Activated CD4-positive, alpha-beta T cell treated with anti-CD3 and anti-CD28 coated beads, Interleukin-2, amount 50 U/mL, for 4 hours (primary cell): Measurements from ENCODE around the gene STRBP.
"Not testable (repeated sequence)": the region's sequence is repeated elsewhere in the genome, so short reads cannot be mapped to it uniquely, and the experiment has no call there.

Source experiments
- DNase-seq, 2 experiments: peaks; one replicate each; pipeline ENCODE4 v3.0.0-alpha.2; 2020

STRBP gene

GRCh38 chr9:123248630-123249029, 19.8 kb downstream of the STRBP start:
- no peak for DNase-seq

- DNase-seq, result no peak
Measured at GRCh38 chr9:123246534-123246933, 21.9 kb downstream of the STRBP start.

- no peak for DNase-seq
Measured at GRCh38 chr9:123239726-123240125, 28.7 kb downstream of the STRBP start.

- no peak for DNase-seq
Measured at GRCh38 chr9:123238365-123238764, 30.0 kb downstream of the STRBP start.

GRCh38 chr9:123237220-123237619, 31.2 kb downstream of the STRBP start:
- DNase-seq, result no peak

- DNase-seq, result no peak
Measured at GRCh38 chr9:123235448-123235847, 32.9 kb downstream of the STRBP start.

GRCh38 chr9:123234853-123235252, 33.5 kb downstream of the STRBP start:
- no peak for DNase-seq

- no peak for DNase-seq
Measured at GRCh38 chr9:123232332-123232731, 36.1 kb downstream of the STRBP start.

GRCh38 chr9:123231421-123231820, 37.0 kb downstream of the STRBP start:
- DNase-seq, result no peak

GRCh38 chr9:123228967-123229366, 39.4 kb downstream of the STRBP start:
- no peak for DNase-seq

GRCh38 chr9:123225995-123226394, 42.4 kb downstream of the STRBP start:
- DNase-seq, result no peak

- DNase-seq, result peak; percentile 48 to 51
Measured at GRCh38 chr9:123225374-123225813, 43.0 kb downstream of the STRBP start.

GRCh38 chr9:123220127-123220526, 48.3 kb downstream of the STRBP start:
- no peak for DNase-seq

GRCh38 chr9:123218831-123219230, 49.6 kb downstream of the STRBP start:
- no peak for DNase-seq

GRCh38 chr9:123217128-123217654, 51.2 kb downstream of the STRBP start:
- DNase-seq, result no peak

- DNase-seq, result no peak
Measured at GRCh38 chr9:123216251-123216797, 52.1 kb downstream of the STRBP start.

- DNase-seq, result no peak
Measured at GRCh38 chr9:123211081-123211480, 57.3 kb downstream of the STRBP start.

- DNase-seq, result no peak
Measured at GRCh38 chr9:123208626-123209174, 59.7 kb downstream of the STRBP start.

- no peak for DNase-seq
Measured at GRCh38 chr9:123206065-123206464, 62.3 kb downstream of the STRBP start.

GRCh38 chr9:123201083-123201482, 67.3 kb downstream of the STRBP start:
- no peak for DNase-seq

GRCh38 chr9:123200469-123200868, 67.9 kb downstream of the STRBP start:
- not testable (repeated sequence) for DNase-seq

- no peak for DNase-seq
Measured at GRCh38 chr9:123196124-123196523, 72.3 kb downstream of the STRBP start.

- no peak for DNase-seq
Measured at GRCh38 chr9:123194023-123194422, 74.4 kb downstream of the STRBP start.

- no peak for DNase-seq
Measured at GRCh38 chr9:123191680-123192079, 76.7 kb downstream of the STRBP start.

GRCh38 chr9:123191260-123191659, 77.1 kb downstream of the STRBP start:
- DNase-seq, result no peak
